ENCODE data around the gene SUN2.

DNA sequence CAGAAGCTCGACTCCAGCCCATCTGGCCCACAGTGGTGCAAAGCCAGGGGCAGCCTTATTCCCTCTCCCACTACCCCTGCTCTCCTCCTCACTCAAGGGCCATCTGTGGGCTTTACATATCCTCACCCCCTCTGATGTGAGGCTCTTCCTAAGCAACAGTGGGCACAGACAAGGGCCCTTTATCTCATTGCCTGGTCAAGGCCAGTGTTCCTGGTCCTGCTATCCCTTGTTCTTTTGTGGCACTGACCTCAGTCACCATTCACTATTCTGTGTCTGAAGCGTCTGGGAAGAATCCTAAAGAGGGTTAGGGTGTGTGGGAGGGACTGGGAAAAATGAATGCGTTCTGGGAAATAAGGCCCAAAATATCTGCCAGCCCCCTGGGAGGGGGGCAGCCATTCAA, 30.8 kb upstream of the SUN2 start:
- no peak for TF ChIP-seq POLR2A (IDR thresholded peaks at IDR 0.05; ENCODE audit: low read depth, low read length)
- TF ChIP-seq, protein P1, sequence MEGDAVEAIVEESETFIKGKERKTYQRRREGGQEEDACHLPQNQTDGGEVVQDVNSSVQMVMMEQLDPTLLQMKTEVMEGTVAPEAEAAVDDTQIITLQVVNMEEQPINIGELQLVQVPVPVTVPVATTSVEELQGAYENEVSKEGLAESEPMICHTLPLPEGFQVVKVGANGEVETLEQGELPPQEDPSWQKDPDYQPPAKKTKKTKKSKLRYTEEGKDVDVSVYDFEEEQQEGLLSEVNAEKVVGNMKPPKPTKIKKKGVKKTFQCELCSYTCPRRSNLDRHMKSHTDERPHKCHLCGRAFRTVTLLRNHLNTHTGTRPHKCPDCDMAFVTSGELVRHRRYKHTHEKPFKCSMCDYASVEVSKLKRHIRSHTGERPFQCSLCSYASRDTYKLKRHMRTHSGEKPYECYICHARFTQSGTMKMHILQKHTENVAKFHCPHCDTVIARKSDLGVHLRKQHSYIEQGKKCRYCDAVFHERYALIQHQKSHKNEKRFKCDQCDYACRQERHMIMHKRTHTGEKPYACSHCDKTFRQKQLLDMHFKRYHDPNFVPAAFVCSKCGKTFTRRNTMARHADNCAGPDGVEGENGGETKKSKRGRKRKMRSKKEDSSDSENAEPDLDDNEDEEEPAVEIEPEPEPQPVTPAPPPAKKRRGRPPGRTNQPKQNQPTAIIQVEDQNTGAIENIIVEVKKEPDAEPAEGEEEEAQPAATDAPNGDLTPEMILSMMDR (IDR thresholded peaks at IDR 0.05; ENCODE audit: extremely low read depth in 1 of 2, insufficient read depth in 1 of 2, low read depth in 1 of 2, low read length in 2 of 2) = no peak
